Vagina (tissue), 2 donors: ENCODE results near the gene APCDD1. TPM values are rescaled to one million over a fixed set of nuclear protein-coding genes. Genes with fewer than 3 reads are reported as not detected.
"Not testable (repeated sequence)": the region's sequence is repeated elsewhere in the genome, so short reads cannot be mapped to it uniquely, and the experiment has no call there.

Source experiments
- DNase-seq, 2 donors: peaks; one replicate each; pipeline ENCODE4 v3.0.0-alpha.2; 2017; ENCODE audit errors: extremely low spot score in 2 of 2
- H3K27ac ChIP-seq: fragments of 200-600 bp; sonication (generic); one replicate; pipeline ENCODE4 v1.5.1; 2019
- H3K27me3 ChIP-seq: fragments of 200-600 bp; sonication (generic); one replicate; pipeline ENCODE4 v1.5.1; 2019
- H3K36me3 ChIP-seq, 2 donors: fragments of 200-600 bp; sonication (generic); one replicate each; pipeline ENCODE4 v1.5.1; 2017 to 2019
- H3K4me1 ChIP-seq: fragments of 200-600 bp; sonication (generic); one replicate; pipeline ENCODE4 v1.5.1; 2019
- H3K4me3 ChIP-seq, 2 donors: fragments of 200-600 bp; sonication (generic); 1 replicate in 1 of 2; 2 replicates in 1 of 2; pipeline ENCODE4 v1.5.1; 2016 to 2019
- H3K9me3 ChIP-seq: fragments of 200-600 bp; sonication (generic); one replicate; pipeline ENCODE4 v1.5.1; 2019
- CTCF ChIP-seq, 3 experiments: fragments of 450-650 bp in 2 of 3; fragments of 200-600 bp in 1 of 3; sonication (generic) in 1 of 3; IDR thresholded peaks; one replicate each; pipeline ENCODE4 v1.5.1; 2017 to 2019; ENCODE audit warnings: antibody characterized with exemption in 3 of 3, mild to moderate bottlenecking in 2 of 3, moderate library complexity in 2 of 3
- POLR2A ChIP-seq, 2 donors: fragments of 450-650 bp; IDR thresholded peaks; one replicate each; pipeline ENCODE4 v1.6.1; 2017; ENCODE audit warnings: antibody characterized with exemption in 2 of 2, mild to moderate bottlenecking in 2 of 2, moderate library complexity in 2 of 2
- POLR2AphosphoS5 ChIP-seq, 2 donors: sonication (generic); formaldehyde crosslinking; IDR thresholded peaks; one replicate each; pipeline ENCODE4 v1.9.0; 2017; ENCODE audit warnings: antibody characterized with exemption in 2 of 2, mild to moderate bottlenecking in 2 of 2, low read depth in 1 of 2; ENCODE audit not compliant: insufficient read depth in 1 of 2
- intact Hi-C: fragments of 100-400 bp; cut with DNase I; formaldehyde crosslinking; loops from one replicate; pipeline ENCODE4 v1.15.1; 2023
- total RNA-seq: library from RNA; depleted of rRNA; stranded (reverse); fragments of >200 nt; gene quantifications from one replicate; pipeline ENCODE4 v1.2.3, GENCODE V29; 2016

APCDD1 gene
- total RNA-seq, 1 donor from 2014 or later, result 110 TPM

- H3K27me3 ChIP-seq, result no peaks in the 10 kb centered on the region
- no peaks in the 10 kb centered on the region for H3K9me3 ChIP-seq
- no peak overlapping the region for H3K4me3 ChIP-seq
- H3K4me1 ChIP-seq, result peaks cover 27% of the 10 kb centered on the region
- TF ChIP-seq CTCF (IDR thresholded peaks at IDR 0.05) (no peak), POLR2AphosphoS5 (IDR thresholded peaks at IDR 0.05; ENCODE audit: insufficient read depth in 1 of 2, low read depth in 1 of 2) (no peak), POLR2A (IDR thresholded peaks at IDR 0.05) (no peak)
- no peak for DNase-seq
- H3K27ac ChIP-seq, result no peak overlapping the region
- intact Hi-C loops, result no loop called here
- H3K36me3 ChIP-seq, result peaks cover 0 to 23% of the 10 kb centered on the region in 2 donors
Measured at GRCh38 chr18:10533111-10533510, 78.7 kb downstream of the APCDD1 start.

- TF ChIP-seq CTCF (IDR thresholded peaks at IDR 0.05) (no peak), POLR2AphosphoS5 (IDR thresholded peaks at IDR 0.05; ENCODE audit: insufficient read depth in 1 of 2, low read depth in 1 of 2) (no peak), POLR2A (IDR thresholded peaks at IDR 0.05) (no peak)
- intact Hi-C loops, result no loop called here
- Histone ChIP-seq H3K9me3 (no peaks in the 10 kb centered on the region), H3K36me3 (peaks cover 0 to 46% of the 10 kb centered on the region in 2 donors), H3K27ac (no peak overlapping the region), H3K4me3 (no peak overlapping the region), H3K27me3 (no peaks in the 10 kb centered on the region), H3K4me1 (no peaks in the 10 kb centered on the region)
- no peak for DNase-seq
Measured at GRCh38 chr18:10536280-10536679, 81.8 kb downstream of the APCDD1 start.

- H3K27me3 ChIP-seq, result no peaks in the 10 kb centered on the region
- no peaks in the 10 kb centered on the region for H3K9me3 ChIP-seq
- H3K4me3 ChIP-seq, result no peak overlapping the region
- no peak for TF ChIP-seq CTCF (IDR thresholded peaks at IDR 0.05)
- TF ChIP-seq POLR2A (IDR thresholded peaks at IDR 0.05), result no peak
- TF ChIP-seq POLR2AphosphoS5 (IDR thresholded peaks at IDR 0.05; ENCODE audit: insufficient read depth in 1 of 2, low read depth in 1 of 2), result no peak
- DNase-seq, result no peak
- H3K4me1 ChIP-seq, result no peaks in the 10 kb centered on the region
- intact Hi-C loops, result no loop called here
- peaks cover 0 to 45% of the 10 kb centered on the region in 2 donors for H3K36me3 ChIP-seq
- no peak overlapping the region for H3K27ac ChIP-seq
Measured at GRCh38 chr18:10537765-10538164, 83.3 kb downstream of the APCDD1 start.

- H3K27ac ChIP-seq, H3K4me1 ChIP-seq, H3K9me3 ChIP-seq, H3K4me3 ChIP-seq, H3K27me3 ChIP-seq, DNase-seq, intact Hi-C loops: not testable (repeated sequence)
- peaks cover 0 to 36% of the 10 kb centered on the region in 2 donors for H3K36me3 ChIP-seq
Measured at GRCh38 chr18:10539124-10539523, 84.7 kb downstream of the APCDD1 start.

Other genes with a start within 250 kb of the APCDD1 start
- 26.0 TPM for gene NAPG, start 71.4 kb downstream of the APCDD1 start, total RNA-seq